ENCODE data around the gene KRT76. TPM values are rescaled to one million over a fixed set of nuclear protein-coding genes. Genes with fewer than 3 reads are reported as not detected.

The KRT76 gene
- total RNA-seq, 1 experiment from 2014 or later: not detected

DNA sequence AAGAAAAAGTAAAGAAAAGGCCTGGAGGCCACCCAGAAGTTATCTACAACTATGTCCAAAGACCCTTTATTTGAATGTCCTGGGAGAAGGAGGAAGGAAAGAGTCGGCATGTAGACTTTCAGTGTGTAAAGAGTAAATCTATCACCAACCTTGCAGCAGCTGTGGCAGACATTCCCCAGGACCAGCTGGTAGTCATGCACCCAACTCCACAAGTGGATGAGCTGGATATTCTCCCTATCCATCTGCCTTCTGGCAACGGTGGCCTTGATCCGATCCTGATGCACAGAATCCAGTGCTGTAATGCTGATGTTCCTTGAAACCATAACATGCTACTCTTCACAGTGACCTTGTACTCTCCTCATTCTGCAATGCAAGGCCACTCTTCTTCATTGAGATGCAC, 27.3 kb downstream of the KRT76 start:
- Mint-ChIP-seq H3K4me3 (no peak overlapping the region), H3K4me1 (no peaks in the 10 kb centered on the region), H3K9me3 (no peaks in the 10 kb centered on the region), H3K27me3 (ENCODE audit: low read depth) (peaks cover 72% of the 10 kb centered on the region), H3K36me3 (ENCODE audit: insufficient read depth in 1 of 3, low read depth in 3 of 3) (no peaks in the 10 kb centered on the region), H3K27ac (no peak overlapping the region)
- H3K23ac ChIP-seq (ENCODE audit: insufficient read length, low read depth, low read length): no peak overlapping the region
- H4K91ac ChIP-seq (ENCODE audit: insufficient read length, low read depth, low read length): no peak overlapping the region
- no peak overlapping the region for H3K9ac ChIP-seq (ENCODE audit: extremely low read depth, insufficient read length, low read length)
- H3K4me1 ChIP-seq (ENCODE audit: insufficient read depth, low read length): no peaks in the 10 kb centered on the region
- no peaks in the 10 kb centered on the region for H3K79me1 ChIP-seq (ENCODE audit: insufficient read depth, low read depth, low read length, poor library complexity, severe bottlenecking)
- no peaks in the 10 kb centered on the region for H3K9me3 ChIP-seq (ENCODE audit: control insufficient read depth, low read depth, low read length)
- no peak overlapping the region for H2BK5ac ChIP-seq (ENCODE audit: insufficient read length, low read length)
- no peak overlapping the region for H2BK20ac ChIP-seq (ENCODE audit: low read depth, low read length, poor library complexity, severe bottlenecking)
- H3K14ac ChIP-seq (ENCODE audit: insufficient read depth, low read length): no peak overlapping the region
- H3K79me2 ChIP-seq (ENCODE audit: insufficient read depth, low read length): no peaks in the 10 kb centered on the region
- H3K4me2 ChIP-seq (ENCODE audit: insufficient read depth, insufficient read length, low read length): no peak overlapping the region
- no peak overlapping the region for H3K18ac ChIP-seq (ENCODE audit: insufficient read length, low read depth, low read length)
- H3T11ph ChIP-seq (ENCODE audit: low read length): no peak overlapping the region
- no peak overlapping the region for H4K5ac ChIP-seq (ENCODE audit: insufficient read length, low read depth, low read length)
- no peak overlapping the region for H4K8ac ChIP-seq (replicated peaks; ENCODE audit: insufficient read length, low read depth, low read length)
- no peak overlapping the region for H2BK12ac ChIP-seq (ENCODE audit: insufficient read length, low read depth, low read length)
- TF ChIP-seq, protein P1, sequence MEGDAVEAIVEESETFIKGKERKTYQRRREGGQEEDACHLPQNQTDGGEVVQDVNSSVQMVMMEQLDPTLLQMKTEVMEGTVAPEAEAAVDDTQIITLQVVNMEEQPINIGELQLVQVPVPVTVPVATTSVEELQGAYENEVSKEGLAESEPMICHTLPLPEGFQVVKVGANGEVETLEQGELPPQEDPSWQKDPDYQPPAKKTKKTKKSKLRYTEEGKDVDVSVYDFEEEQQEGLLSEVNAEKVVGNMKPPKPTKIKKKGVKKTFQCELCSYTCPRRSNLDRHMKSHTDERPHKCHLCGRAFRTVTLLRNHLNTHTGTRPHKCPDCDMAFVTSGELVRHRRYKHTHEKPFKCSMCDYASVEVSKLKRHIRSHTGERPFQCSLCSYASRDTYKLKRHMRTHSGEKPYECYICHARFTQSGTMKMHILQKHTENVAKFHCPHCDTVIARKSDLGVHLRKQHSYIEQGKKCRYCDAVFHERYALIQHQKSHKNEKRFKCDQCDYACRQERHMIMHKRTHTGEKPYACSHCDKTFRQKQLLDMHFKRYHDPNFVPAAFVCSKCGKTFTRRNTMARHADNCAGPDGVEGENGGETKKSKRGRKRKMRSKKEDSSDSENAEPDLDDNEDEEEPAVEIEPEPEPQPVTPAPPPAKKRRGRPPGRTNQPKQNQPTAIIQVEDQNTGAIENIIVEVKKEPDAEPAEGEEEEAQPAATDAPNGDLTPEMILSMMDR (conservative IDR thresholded peaks at IDR 0.05): no peak
- H2AFZ ChIP-seq (ENCODE audit: low read length): no peak overlapping the region
- H3K56ac ChIP-seq (ENCODE audit: insufficient read length, low read depth, low read length): no peak overlapping the region
- no peak for DNase-seq
- H2AK5ac ChIP-seq (ENCODE audit: insufficient read length, low read length): no peak overlapping the region
- no peak overlapping the region for H3K27ac ChIP-seq (ENCODE audit: insufficient read length, low read depth, low read length)
- H2BK15ac ChIP-seq (ENCODE audit: low read depth, low read length): no peak overlapping the region
- no peaks in the 10 kb centered on the region for H4K20me1 ChIP-seq (ENCODE audit: control insufficient read depth, insufficient read depth, insufficient read length)
- no peak overlapping the region for H2BK120ac ChIP-seq (ENCODE audit: low read depth, low read length, poor library complexity, severe bottlenecking)
- H3K4ac ChIP-seq (ENCODE audit: low read depth, low read length): no peak overlapping the region
- no CpG with 5 or more reads among the region's 3 CpGs for WGBS (ENCODE audit: extremely low coverage, insufficient read length, low lambda C conversion rate)
- H3K23me2 ChIP-seq (ENCODE audit: insufficient read length, low read depth, low read length, poor library complexity, severe bottlenecking): no peaks in the 10 kb centered on the region
- H3K27me3 ChIP-seq (ENCODE audit: insufficient read depth, low read length): no peaks in the 10 kb centered on the region

Data from H9 (cell line).